SKM-1 (cell line): Measurements from ENCODE around the gene TMCC1.
"Not testable (repeated sequence)": the region's sequence is repeated elsewhere in the genome, so short reads cannot be mapped to it uniquely, and the experiment has no call there.

Source experiments
- DNase-seq: peaks from one replicate; lab custom pipeline; 2025; ENCODE audit not compliant: unreplicated experiment; lab: John Stamatoyannopoulos, UW

Gene TMCC1

GRCh38 chr3:129613367-129613740, 280.2 kb downstream of the TMCC1 start:
- DNase-seq: no peak

GRCh38 chr3:129612534-129613366, 280.8 kb downstream of the TMCC1 start:
- no peak for DNase-seq

GRCh38 chr3:129611812-129612533, 281.5 kb downstream of the TMCC1 start:
- DNase-seq: no peak

GRCh38 chr3:129611446-129611800, 282.1 kb downstream of the TMCC1 start:
- DNase-seq: no peak

GRCh38 chr3:129610794-129611445, 282.6 kb downstream of the TMCC1 start:
- not testable (repeated sequence) for DNase-seq

- DNase-seq: no peak
These were observed 283.2 kb downstream of the TMCC1 start for GRCh38 chr3:129610276-129610675.

- no peak for DNase-seq
These were observed 283.8 kb downstream of the TMCC1 start for GRCh38 chr3:129609591-129610182.

- no peak for DNase-seq
These were observed 284.4 kb downstream of the TMCC1 start for GRCh38 chr3:129608936-129609590.

- no peak for DNase-seq
These were observed 285.2 kb downstream of the TMCC1 start for GRCh38 chr3:129608087-129608935.

- DNase-seq: no peak
These were observed 286.0 kb downstream of the TMCC1 start for GRCh38 chr3:129607391-129608068.

- no peak for DNase-seq
These were observed 286.7 kb downstream of the TMCC1 start, which contains the start of gene PLXND1 for GRCh38 chr3:129606636-129607390. PLXND1 (minus strand) TSS chr3:129606676; CDS start chr3:129606639, 37 bp downstream.

- DNase-seq: no peak
These were observed 287.4 kb downstream of the TMCC1 start for GRCh38 chr3:129605922-129606635.

- no peak for DNase-seq
These were observed 288.1 kb downstream of the TMCC1 start for GRCh38 chr3:129605203-129605921.

- no peak for DNase-seq
These were observed 288.7 kb downstream of the TMCC1 start for GRCh38 chr3:129604767-129605166.

- DNase-seq: no peak
These were observed 289.3 kb downstream of the TMCC1 start for GRCh38 chr3:129603991-129604749.

GRCh38 chr3:129603561-129603942, 290.0 kb downstream of the TMCC1 start:
- DNase-seq: no peak
